HEK293 (cell line): Measurements from ENCODE around the gene LITAFD.

ENCODE experiments used
- CTCF ChIA-PET: fragments of 350-600 bp; formaldehyde crosslinking; extraction: SDS; loops from one replicate; lab custom pipeline; 2021; ENCODE audit warnings: antibody characterized with exemption; lab: Yijun Ruan, JAX
- POLR2A ChIA-PET: fragments of 300-600 bp; formaldehyde crosslinking; extraction: SDS; loops from one replicate; lab custom pipeline; 2020; ENCODE audit warnings: antibody characterized with exemption, inconsistent platforms; lab: Yijun Ruan, JAX
- H3K27ac ChIP-seq: fragments of 200-500 bp; sonication (Bioruptor generic); 2 replicates; pipeline ENCODE4 v1.5.1; 2014; ENCODE audit warnings: low read depth, low read length, control low read depth, inconsistent platforms; ENCODE audit errors: extremely low read depth
- H3K36me3 ChIP-seq, 2 experiments: fragments of 200-500 bp in 1 of 2; sonication (Bioruptor generic) in 1 of 2; 1 replicate in 1 of 2; 2 replicates in 1 of 2; pipeline ENCODE4 v1.5.1; 2014 to 2017; ENCODE audit warnings: inconsistent platforms in 2 of 2, low read length in 2 of 2; ENCODE audit not compliant: control insufficient read depth in 2 of 2, insufficient read depth in 1 of 2
- H3K4me1 ChIP-seq: fragments of 200-500 bp; sonication (Bioruptor generic); 2 replicates; pipeline ENCODE4 v1.5.1; 2014; ENCODE audit warnings: mild to moderate bottlenecking, low read length, inconsistent platforms; ENCODE audit not compliant: control insufficient read depth, insufficient read depth
- H3K4me3 ChIP-seq: 2 replicates; pipeline ENCODE4 v1.5.1; 2011; ENCODE audit warnings: low read depth, mild to moderate bottlenecking, control low read depth, low read length, moderate library complexity
- H3K9me3 ChIP-seq: fragments of 200-500 bp; sonication (Bioruptor generic); 2 replicates; pipeline ENCODE4 v1.5.1; 2014; ENCODE audit warnings: low read depth, low read length, inconsistent platforms; ENCODE audit not compliant: control insufficient read depth, insufficient read depth
- BCL11B ChIP-seq: fragments of 450-650 bp; formaldehyde crosslinking; IDR thresholded peaks from 2 replicates; pipeline ENCODE4 v1.5.1; 2016; ENCODE audit warnings: low read depth, missing biosample characterization, missing genetic modification characterization
- GLI4 ChIP-seq: fragments of 450-650 bp; formaldehyde crosslinking; IDR thresholded peaks from 2 replicates; pipeline ENCODE4 v1.5.1; 2016; ENCODE audit warnings: missing biosample characterization, missing genetic modification characterization
- KLF8 ChIP-seq: fragments of 450-650 bp; formaldehyde crosslinking; IDR thresholded peaks from 2 replicates; pipeline ENCODE4 v1.5.1; 2016; ENCODE audit warnings: missing biosample characterization, missing genetic modification characterization
- OSR2 ChIP-seq: fragments of 450-650 bp; formaldehyde crosslinking; IDR thresholded peaks from 2 replicates; pipeline ENCODE4 v1.5.1; 2016; ENCODE audit warnings: missing biosample characterization, missing genetic modification characterization
- REPIN1 ChIP-seq: fragments of 450-650 bp; formaldehyde crosslinking; IDR thresholded peaks from 2 replicates; pipeline ENCODE4 v1.5.1; 2017; ENCODE audit warnings: missing biosample characterization, missing genetic modification characterization, low read depth
- SCRT2 ChIP-seq: fragments of 450-650 bp; formaldehyde crosslinking; IDR thresholded peaks from 2 replicates; pipeline ENCODE4 v1.5.1; 2016; ENCODE audit warnings: missing biosample characterization, missing genetic modification characterization
- ZFHX2 ChIP-seq: fragments of 450-650 bp; formaldehyde crosslinking; conservative IDR thresholded peaks from 2 replicates; pipeline ENCODE4 v1.5.1; 2016; ENCODE audit warnings: missing biosample characterization, missing genetic modification characterization
- ZNF175 ChIP-seq: fragments of 450-650 bp; formaldehyde crosslinking; IDR thresholded peaks from 2 replicates; pipeline ENCODE4 v1.5.1; 2016; ENCODE audit warnings: missing biosample characterization, missing genetic modification characterization
- ZNF19 ChIP-seq: fragments of 450-650 bp; formaldehyde crosslinking; IDR thresholded peaks from 2 replicates; pipeline ENCODE4; 2016; ENCODE audit warnings: missing biosample characterization, missing genetic modification characterization, low read depth
- ZNF211 ChIP-seq: fragments of 450-650 bp; formaldehyde crosslinking; IDR thresholded peaks from 2 replicates; pipeline ENCODE4 v1.5.1; 2016; ENCODE audit warnings: low read depth, missing biosample characterization, missing genetic modification characterization
- ZNF214 ChIP-seq: fragments of 450-650 bp; formaldehyde crosslinking; IDR thresholded peaks from 2 replicates; pipeline ENCODE4 v1.5.1; 2017; ENCODE audit warnings: missing biosample characterization, mild to moderate bottlenecking, missing genetic modification characterization, borderline replicate concordance
- ZNF239 ChIP-seq: fragments of 450-650 bp; formaldehyde crosslinking; IDR thresholded peaks from 2 replicates; pipeline ENCODE4 v1.5.1; 2016; ENCODE audit warnings: missing biosample characterization, missing genetic modification characterization
- ZNF37A ChIP-seq: fragments of 450-650 bp; IDR thresholded peaks from 2 replicates; pipeline ENCODE4 v1.5.1; 2018; ENCODE audit warnings: missing biosample characterization, missing genetic modification characterization
- ZNF391 ChIP-seq: fragments of 450-650 bp; formaldehyde crosslinking; IDR thresholded peaks from 2 replicates; pipeline ENCODE4 v1.5.1; 2016; ENCODE audit warnings: low read depth, missing biosample characterization, missing genetic modification characterization, borderline replicate concordance
- ZNF426 ChIP-seq: fragments of 450-650 bp; formaldehyde crosslinking; IDR thresholded peaks from 2 replicates; pipeline ENCODE4 v1.5.1; 2017; ENCODE audit warnings: missing biosample characterization, missing genetic modification characterization, mild to moderate bottlenecking, inconsistent platforms, moderate library complexity
- ZNF48 ChIP-seq: fragments of 450-650 bp; formaldehyde crosslinking; IDR thresholded peaks from 2 replicates; pipeline ENCODE4 v1.5.1; 2016; ENCODE audit warnings: missing biosample characterization, missing genetic modification characterization
- ZNF521 ChIP-seq: fragments of 450-650 bp; formaldehyde crosslinking; IDR thresholded peaks from 2 replicates; pipeline ENCODE4 v1.5.1; 2017; ENCODE audit warnings: missing biosample characterization, mild to moderate bottlenecking, missing genetic modification characterization
- ZNF548 ChIP-seq: fragments of 450-650 bp; formaldehyde crosslinking; IDR thresholded peaks from 2 replicates; pipeline ENCODE4 v1.5.1; 2016; ENCODE audit warnings: missing biosample characterization, missing genetic modification characterization
- ZNF561 ChIP-seq: fragments of 450-650 bp; IDR thresholded peaks from 2 replicates; pipeline ENCODE4 v1.5.1; 2018; ENCODE audit warnings: missing biosample characterization, missing genetic modification characterization, borderline replicate concordance
- ZNF596 ChIP-seq: fragments of 450-650 bp; IDR thresholded peaks from 2 replicates; pipeline ENCODE4 v1.5.0; 2018; ENCODE audit warnings: missing biosample characterization, mild to moderate bottlenecking, missing genetic modification characterization, moderate library complexity
- ZNF658 ChIP-seq: fragments of 450-650 bp; formaldehyde crosslinking; IDR thresholded peaks from 2 replicates; pipeline ENCODE4; 2016; ENCODE audit warnings: missing biosample characterization, missing genetic modification characterization
- ZNF677 ChIP-seq: fragments of 450-650 bp; IDR thresholded peaks from 2 replicates; pipeline ENCODE4 v1.5.0; 2018; ENCODE audit warnings: missing biosample characterization, mild to moderate bottlenecking, missing genetic modification characterization, moderate library complexity
- ZNF791 ChIP-seq: fragments of 450-650 bp; formaldehyde crosslinking; IDR thresholded peaks from 2 replicates; pipeline ENCODE4 v1.5.1; 2016; ENCODE audit warnings: missing biosample characterization, missing genetic modification characterization
- ZSCAN23 ChIP-seq: fragments of 450-650 bp; formaldehyde crosslinking; IDR thresholded peaks from 2 replicates; pipeline ENCODE4 v1.5.1; 2016; ENCODE audit warnings: missing biosample characterization, missing genetic modification characterization
- ZSCAN30 ChIP-seq: fragments of 450-650 bp; IDR thresholded peaks from 2 replicates; pipeline ENCODE4 v1.5.1; 2018; ENCODE audit warnings: missing biosample characterization, mild to moderate bottlenecking, missing genetic modification characterization, moderate library complexity
- TF ChIP-seq, protein P1 (sequence below): fragments of 450-650 bp; formaldehyde crosslinking; IDR thresholded peaks from 2 replicates; pipeline ENCODE4 v1.5.1; 2017; ENCODE audit warnings: missing biosample characterization, missing genetic modification characterization
- TF ChIP-seq, protein P2 (sequence below): fragments of 450-650 bp; formaldehyde crosslinking; IDR thresholded peaks from 2 replicates; pipeline ENCODE4 v1.5.1; 2017; ENCODE audit warnings: missing biosample characterization, missing genetic modification characterization
- TF ChIP-seq, protein P3 (sequence below): fragments of 450-650 bp; formaldehyde crosslinking; IDR thresholded peaks from 2 replicates; pipeline ENCODE4 v1.5.1; 2016; ENCODE audit warnings: missing biosample characterization, missing genetic modification characterization

LITAFD gene

DNA sequence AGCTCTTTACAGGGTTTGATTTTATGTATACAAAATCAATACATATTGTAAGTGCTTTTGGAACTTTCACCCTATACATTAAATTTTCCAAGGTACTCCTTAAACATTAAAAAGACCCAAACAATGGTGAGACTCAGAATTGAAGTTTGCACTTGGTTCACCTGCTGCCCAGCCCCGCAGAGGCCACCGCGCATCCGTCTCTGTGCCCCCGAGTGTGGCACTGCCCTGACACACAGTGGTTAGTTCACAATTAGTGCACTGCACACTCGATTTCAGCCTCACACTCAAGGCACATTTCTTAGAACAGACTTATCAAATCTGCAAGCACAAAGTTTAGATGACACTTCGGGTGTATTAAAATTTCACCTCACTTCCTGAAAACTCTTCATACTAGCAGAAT is 43.3 kb downstream of the LITAFD start:
- H3K9me3 ChIP-seq: no peaks in the 10 kb centered on the region
- CTCF ChIA-PET: interaction anchor here (0.5 to 1.4 kb wide), 4 partner anchors 10 to 1032 kb away, joined by 3 to 7 read pairs (median 4); no protein-coding TSS in a partner anchor
- H3K4me1 ChIP-seq: no peaks in the 10 kb centered on the region
- H3K27ac ChIP-seq: no peak overlapping the region
- POLR2A ChIA-PET: no interaction called here
- peaks cover 13 to 84% of the 10 kb centered on the region in 2 experiments; a peak in 2 of 3 replicates for H3K36me3 ChIP-seq
- TF ChIP-seq REPIN1 (tag by site-specific recombination) (no peak), ZNF791 (tag by site-specific recombination) (no peak), ZNF658 (tag by site-specific recombination) (no peak), ZNF426 (tag by site-specific recombination) (no peak), ZNF521 (tag by site-specific recombination) (no peak), ZNF48 (tag by site-specific recombination) (no peak), KLF8 (tag by site-specific recombination) (no peak)
- TF ChIP-seq, all 188 proteins: peak for 0
- no peak overlapping the region for H3K4me3 ChIP-seq

DNA sequence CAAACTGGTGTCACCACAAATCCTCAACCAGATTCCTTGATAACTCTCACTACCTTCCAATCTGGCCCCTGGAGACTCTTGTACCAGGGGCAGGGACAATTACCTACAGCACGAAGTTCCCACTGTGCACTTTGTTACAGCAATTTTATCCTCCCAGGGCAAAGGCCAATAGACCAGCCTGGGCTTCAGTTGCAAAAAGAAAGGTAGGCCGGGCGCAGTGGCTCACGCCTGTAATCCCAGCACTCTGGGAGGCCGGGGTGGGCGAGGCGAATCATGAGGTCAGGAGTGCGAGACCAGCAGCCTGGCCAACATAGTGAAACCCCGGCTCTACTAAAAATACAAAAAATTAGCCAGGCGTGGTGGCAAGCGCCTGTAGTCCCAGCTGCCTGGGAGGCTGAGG is 44.7 kb downstream of the LITAFD start:
- no peak overlapping the region for H3K27ac ChIP-seq
- CTCF ChIA-PET: no interaction called here
- no peaks in the 10 kb centered on the region; the same call in 1 of the 2 replicates for H3K4me1 ChIP-seq
- H3K9me3 ChIP-seq: no peaks in the 10 kb centered on the region
- H3K4me3 ChIP-seq: no peak overlapping the region
- POLR2A ChIA-PET: no interaction called here
- TF ChIP-seq ZNF391: no peak
- peaks cover 13 to 70% of the 10 kb centered on the region in 2 experiments; a peak in 2 of 3 replicates for H3K36me3 ChIP-seq

DNA sequence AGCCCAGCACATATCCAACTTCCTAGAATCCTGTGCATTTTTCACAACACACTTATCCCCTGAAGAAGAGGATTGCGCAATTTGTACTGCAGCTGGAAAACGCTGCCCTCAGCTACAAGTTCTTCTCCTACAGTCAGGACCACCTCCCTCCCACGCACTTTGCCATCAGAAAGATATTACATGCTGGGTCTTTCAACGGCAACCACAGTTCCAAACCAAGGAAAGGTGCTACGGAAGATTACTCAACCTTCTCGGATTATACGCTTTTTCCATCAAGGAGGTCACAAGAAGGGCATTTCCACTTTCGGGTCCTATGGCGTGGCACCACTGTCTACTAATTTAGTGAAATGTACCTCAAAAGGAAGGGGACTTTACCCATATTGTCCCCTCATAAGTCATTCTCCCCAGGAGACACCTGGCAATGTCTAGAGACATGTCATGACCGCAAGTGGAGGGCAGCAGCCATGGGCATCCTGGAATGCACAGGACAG is 46.4 kb downstream of the LITAFD start:
- CTCF ChIA-PET: interaction anchor here (0.6 to 1.3 kb wide), 4 partner anchors 23 to 266 kb away, joined by 3 to 6 read pairs (median 4); no protein-coding TSS in a partner anchor
- POLR2A ChIA-PET: interaction anchor here (0.9 kb wide), 1 partner anchor 163 kb away, joined by 3 read pairs; the partner anchor contains the start of gene HAPSTR1

DNA sequence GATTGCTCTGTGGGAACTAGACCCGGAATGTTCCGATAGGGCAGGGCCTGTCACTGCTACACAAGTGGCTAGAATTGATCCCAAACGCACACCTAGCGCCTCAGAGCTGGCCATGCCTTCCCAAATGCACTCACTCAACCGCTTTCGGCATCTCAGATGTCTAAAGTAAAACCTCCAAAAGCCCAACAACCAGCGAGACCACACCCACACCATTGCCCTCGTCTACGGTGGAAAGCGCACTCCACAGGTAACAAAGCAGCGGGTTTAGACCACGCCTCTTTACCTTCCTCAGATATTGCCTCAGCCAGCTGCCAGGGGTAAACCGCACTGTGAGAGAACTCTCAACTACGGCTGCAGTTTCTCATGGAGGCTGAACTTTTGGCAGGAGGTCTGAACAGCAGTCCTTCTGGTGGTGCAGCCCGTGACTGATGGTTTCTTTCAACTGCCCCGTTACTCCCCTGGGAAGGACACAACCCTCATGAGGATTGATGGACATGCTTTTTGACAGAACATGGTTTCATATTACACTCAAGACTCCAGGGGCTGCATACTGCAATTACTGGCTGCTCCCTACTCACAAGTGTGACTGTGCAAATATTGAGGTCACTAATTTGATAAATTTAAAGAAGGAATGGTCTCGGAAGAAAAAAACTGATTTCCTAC is 47.1 kb downstream of the LITAFD start:
- ChIA-PET CTCF (interaction anchor here (0.7 kb wide), 1 partner anchor 80 kb away, joined by 4 read pairs; no protein-coding TSS in a partner anchor), POLR2A (no interaction called here)
- no peak overlapping the region for H3K27ac ChIP-seq
- no peak overlapping the region for H3K4me3 ChIP-seq
- no peaks in the 10 kb centered on the region for H3K9me3 ChIP-seq
- H3K36me3 ChIP-seq: peaks cover 9 to 50% of the 10 kb centered on the region in 2 experiments; a peak in 2 of 3 replicates
- H3K4me1 ChIP-seq: peaks cover 2% of the 10 kb centered on the region; the same call in 1 of the 2 replicates
- no peak for TF ChIP-seq ZSCAN23 (tag by site-specific recombination)
- TF ChIP-seq, protein P1, sequence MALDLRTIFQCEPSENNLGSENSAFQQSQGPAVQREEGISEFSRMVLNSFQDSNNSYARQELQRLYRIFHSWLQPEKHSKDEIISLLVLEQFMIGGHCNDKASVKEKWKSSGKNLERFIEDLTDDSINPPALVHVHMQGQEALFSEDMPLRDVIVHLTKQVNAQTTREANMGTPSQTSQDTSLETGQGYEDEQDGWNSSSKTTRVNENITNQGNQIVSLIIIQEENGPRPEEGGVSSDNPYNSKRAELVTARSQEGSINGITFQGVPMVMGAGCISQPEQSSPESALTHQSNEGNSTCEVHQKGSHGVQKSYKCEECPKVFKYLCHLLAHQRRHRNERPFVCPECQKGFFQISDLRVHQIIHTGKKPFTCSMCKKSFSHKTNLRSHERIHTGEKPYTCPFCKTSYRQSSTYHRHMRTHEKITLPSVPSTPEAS (tag by site-specific recombination): no peak
- TF ChIP-seq ZNF19 (tag by site-specific recombination): no peak
- TF ChIP-seq, protein P2, sequence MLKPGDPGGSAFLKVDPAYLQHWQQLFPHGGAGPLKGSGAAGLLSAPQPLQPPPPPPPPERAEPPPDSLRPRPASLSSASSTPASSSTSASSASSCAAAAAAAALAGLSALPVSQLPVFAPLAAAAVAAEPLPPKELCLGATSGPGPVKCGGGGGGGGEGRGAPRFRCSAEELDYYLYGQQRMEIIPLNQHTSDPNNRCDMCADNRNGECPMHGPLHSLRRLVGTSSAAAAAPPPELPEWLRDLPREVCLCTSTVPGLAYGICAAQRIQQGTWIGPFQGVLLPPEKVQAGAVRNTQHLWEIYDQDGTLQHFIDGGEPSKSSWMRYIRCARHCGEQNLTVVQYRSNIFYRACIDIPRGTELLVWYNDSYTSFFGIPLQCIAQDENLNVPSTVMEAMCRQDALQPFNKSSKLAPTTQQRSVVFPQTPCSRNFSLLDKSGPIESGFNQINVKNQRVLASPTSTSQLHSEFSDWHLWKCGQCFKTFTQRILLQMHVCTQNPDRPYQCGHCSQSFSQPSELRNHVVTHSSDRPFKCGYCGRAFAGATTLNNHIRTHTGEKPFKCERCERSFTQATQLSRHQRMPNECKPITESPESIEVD (tag by site-specific recombination): peak; percentile 72
- no peak for TF ChIP-seq ZNF211
- TF ChIP-seq SCRT2 (tag by site-specific recombination): 0 out of 2 replicates have a peak, but pooled peaks have one; percentile 12
- TF ChIP-seq GLI4 (tag by site-specific recombination): no peak
- no peak for TF ChIP-seq ZNF677
- no peak for TF ChIP-seq ZNF239 (tag by site-specific recombination)
- TF ChIP-seq ZSCAN30 (tag by site-specific recombination): no peak
- peak; percentile 65; the same call in 1 of the 2 replicates for TF ChIP-seq OSR2 (tag by site-specific recombination)
- TF ChIP-seq ZNF37A (tag by site-specific recombination): no peak
- TF ChIP-seq, protein P3, sequence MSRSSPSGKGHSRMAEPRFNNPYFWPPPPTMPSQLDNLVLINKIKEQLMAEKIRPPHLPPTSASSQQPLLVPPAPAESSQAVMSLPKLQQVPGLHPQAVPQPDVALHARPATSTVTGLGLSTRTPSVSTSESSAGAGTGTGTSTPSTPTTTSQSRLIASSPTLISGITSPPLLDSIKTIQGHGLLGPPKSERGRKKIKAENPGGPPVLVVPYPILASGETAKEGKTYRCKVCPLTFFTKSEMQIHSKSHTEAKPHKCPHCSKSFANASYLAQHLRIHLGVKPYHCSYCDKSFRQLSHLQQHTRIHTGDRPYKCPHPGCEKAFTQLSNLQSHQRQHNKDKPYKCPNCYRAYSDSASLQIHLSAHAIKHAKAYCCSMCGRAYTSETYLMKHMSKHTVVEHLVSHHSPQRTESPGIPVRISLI: no peak
- TF ChIP-seq ZNF175 (tag by site-specific recombination): no peak
- TF ChIP-seq BCL11B (tag by site-specific recombination): no peak

More for the DNA sequence above, 46.4 kb downstream of the LITAFD start:
- Histone ChIP-seq H3K9me3 (no peaks in the 10 kb centered on the region), H3K36me3 (peaks cover 9 to 53% of the 10 kb centered on the region in 2 experiments; a peak in 2 of 3 replicates), H3K27ac (no peak overlapping the region), H3K4me3 (no peak overlapping the region), H3K4me1 (no peaks in the 10 kb centered on the region; the same call in 1 of the 2 replicates)
- no peak for TF ChIP-seq ZNF596 (tag by site-specific recombination)
- TF ChIP-seq ZNF561 (tag by site-specific recombination): no peak
- TF ChIP-seq ZNF548 (tag by site-specific recombination): no peak
- TF ChIP-seq ZNF214: no peak
- peak; percentile 26; the same call in 1 of the 2 replicates for TF ChIP-seq ZFHX2 (tag by site-specific recombination)
